Liver (tissue), 3 donors: ENCODE measurements around the gene PPP2R2D.

Experiments
- EGR1 ChIP-seq, 2 donors: IDR thresholded peaks; 2 replicates each; pipeline ENCODE4 v1.6.1; 2016 to 2018; ENCODE audit warnings: antibody characterized with exemption in 2 of 2, low read depth in 2 of 2
- JUND ChIP-seq, 2 donors: IDR thresholded peaks; 2 replicates each; pipeline ENCODE4 v1.6.1; 2016; ENCODE audit warnings: antibody characterized with exemption in 2 of 2
- MAX ChIP-seq: IDR thresholded peaks from 2 replicates; pipeline ENCODE4 v1.6.1; 2016; ENCODE audit warnings: antibody characterized with exemption
- NR2F2 ChIP-seq: IDR thresholded peaks from 2 replicates; pipeline ENCODE4 v1.6.1; 2016; ENCODE audit warnings: antibody characterized with exemption
- RAD21 ChIP-seq, 2 donors: IDR thresholded peaks; 2 replicates each; pipeline ENCODE4 v1.6.1; 2016; ENCODE audit warnings: antibody characterized with exemption in 2 of 2, mild to moderate bottlenecking in 2 of 2
- REST ChIP-seq: IDR thresholded peaks from 2 replicates; pipeline ENCODE4 v1.6.1; 2016; ENCODE audit warnings: antibody characterized with exemption, mild to moderate bottlenecking
- RXRA ChIP-seq, 2 donors: IDR thresholded peaks; 2 replicates each; pipeline ENCODE4 v1.6.1; 2017 to 2018; ENCODE audit warnings: antibody characterized with exemption in 2 of 2, mild to moderate bottlenecking in 1 of 2
- SP1 ChIP-seq: IDR thresholded peaks from 2 replicates; pipeline ENCODE4 v1.6.1; 2018; ENCODE audit warnings: antibody characterized with exemption, mild to moderate bottlenecking
- TAF1 ChIP-seq: conservative IDR thresholded peaks from 2 replicates; pipeline ENCODE4 v1.6.1; 2016; ENCODE audit warnings: antibody characterized with exemption, mild to moderate bottlenecking
- YY1 ChIP-seq: IDR thresholded peaks from 2 replicates; pipeline ENCODE4 v1.6.1; 2016; ENCODE audit warnings: antibody characterized with exemption, mild to moderate bottlenecking
- TF ChIP-seq, protein P1 (sequence below): fragments of 150-350 bp; IDR thresholded peaks from 2 replicates; pipeline ENCODE4 v1.5.1; 2017; ENCODE audit warnings: improper control_type of control experiment, low read depth, low read length; ENCODE audit not compliant: missing input control
- TF ChIP-seq, protein P2 (sequence below): IDR thresholded peaks from 2 replicates; pipeline ENCODE4 v1.6.1; 2016; ENCODE audit warnings: antibody characterized with exemption
- TF ChIP-seq, protein P3 (sequence below): IDR thresholded peaks from 2 replicates; pipeline ENCODE4 v1.6.1; 2016; ENCODE audit warnings: antibody characterized with exemption
- donor health status: healthy.
- donor health status: healthy.

- TF ChIP-seq, protein P1, sequence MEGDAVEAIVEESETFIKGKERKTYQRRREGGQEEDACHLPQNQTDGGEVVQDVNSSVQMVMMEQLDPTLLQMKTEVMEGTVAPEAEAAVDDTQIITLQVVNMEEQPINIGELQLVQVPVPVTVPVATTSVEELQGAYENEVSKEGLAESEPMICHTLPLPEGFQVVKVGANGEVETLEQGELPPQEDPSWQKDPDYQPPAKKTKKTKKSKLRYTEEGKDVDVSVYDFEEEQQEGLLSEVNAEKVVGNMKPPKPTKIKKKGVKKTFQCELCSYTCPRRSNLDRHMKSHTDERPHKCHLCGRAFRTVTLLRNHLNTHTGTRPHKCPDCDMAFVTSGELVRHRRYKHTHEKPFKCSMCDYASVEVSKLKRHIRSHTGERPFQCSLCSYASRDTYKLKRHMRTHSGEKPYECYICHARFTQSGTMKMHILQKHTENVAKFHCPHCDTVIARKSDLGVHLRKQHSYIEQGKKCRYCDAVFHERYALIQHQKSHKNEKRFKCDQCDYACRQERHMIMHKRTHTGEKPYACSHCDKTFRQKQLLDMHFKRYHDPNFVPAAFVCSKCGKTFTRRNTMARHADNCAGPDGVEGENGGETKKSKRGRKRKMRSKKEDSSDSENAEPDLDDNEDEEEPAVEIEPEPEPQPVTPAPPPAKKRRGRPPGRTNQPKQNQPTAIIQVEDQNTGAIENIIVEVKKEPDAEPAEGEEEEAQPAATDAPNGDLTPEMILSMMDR: no peak
- TF ChIP-seq MAX: no peak
- no peak for TF ChIP-seq REST
- no peak for TF ChIP-seq NR2F2
- TF ChIP-seq SP1: no peak
- TF ChIP-seq EGR1 (IDR thresholded peaks at IDR 0.05; ENCODE audit: low read depth in 2 of 2): no peak
- TF ChIP-seq JUND (IDR thresholded peaks at IDR 0.05): no peak
- TF ChIP-seq RXRA (IDR thresholded peaks at IDR 0.05): no peak
- TF ChIP-seq, protein P2, sequence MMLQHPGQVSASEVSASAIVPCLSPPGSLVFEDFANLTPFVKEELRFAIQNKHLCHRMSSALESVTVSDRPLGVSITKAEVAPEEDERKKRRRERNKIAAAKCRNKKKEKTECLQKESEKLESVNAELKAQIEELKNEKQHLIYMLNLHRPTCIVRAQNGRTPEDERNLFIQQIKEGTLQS: no peak
- no peak for TF ChIP-seq TAF1
- TF ChIP-seq YY1: no peak
- no peak for TF ChIP-seq RAD21 (IDR thresholded peaks at IDR 0.05)
- TF ChIP-seq, protein P3, sequence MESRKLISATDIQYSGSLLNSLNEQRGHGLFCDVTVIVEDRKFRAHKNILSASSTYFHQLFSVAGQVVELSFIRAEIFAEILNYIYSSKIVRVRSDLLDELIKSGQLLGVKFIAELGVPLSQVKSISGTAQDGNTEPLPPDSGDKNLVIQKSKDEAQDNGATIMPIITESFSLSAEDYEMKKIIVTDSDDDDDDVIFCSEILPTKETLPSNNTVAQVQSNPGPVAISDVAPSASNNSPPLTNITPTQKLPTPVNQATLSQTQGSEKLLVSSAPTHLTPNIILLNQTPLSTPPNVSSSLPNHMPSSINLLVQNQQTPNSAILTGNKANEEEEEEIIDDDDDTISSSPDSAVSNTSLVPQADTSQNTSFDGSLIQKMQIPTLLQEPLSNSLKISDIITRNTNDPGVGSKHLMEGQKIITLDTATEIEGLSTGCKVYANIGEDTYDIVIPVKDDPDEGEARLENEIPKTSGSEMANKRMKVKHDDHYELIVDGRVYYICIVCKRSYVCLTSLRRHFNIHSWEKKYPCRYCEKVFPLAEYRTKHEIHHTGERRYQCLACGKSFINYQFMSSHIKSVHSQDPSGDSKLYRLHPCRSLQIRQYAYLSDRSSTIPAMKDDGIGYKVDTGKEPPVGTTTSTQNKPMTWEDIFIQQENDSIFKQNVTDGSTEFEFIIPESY: no peak
Observed at GRCh38 chr10:131964298-131964697, 63.5 kb downstream of the PPP2R2D start.
